ENCODE measurements around the gene MEGF11. TPM values are rescaled to one million over a fixed set of nuclear protein-coding genes. Genes with fewer than 3 reads are reported as not detected.

The MEGF11 gene
- total RNA-seq, 1 experiment from 2014 or later = 1.2 TPM

DNA sequence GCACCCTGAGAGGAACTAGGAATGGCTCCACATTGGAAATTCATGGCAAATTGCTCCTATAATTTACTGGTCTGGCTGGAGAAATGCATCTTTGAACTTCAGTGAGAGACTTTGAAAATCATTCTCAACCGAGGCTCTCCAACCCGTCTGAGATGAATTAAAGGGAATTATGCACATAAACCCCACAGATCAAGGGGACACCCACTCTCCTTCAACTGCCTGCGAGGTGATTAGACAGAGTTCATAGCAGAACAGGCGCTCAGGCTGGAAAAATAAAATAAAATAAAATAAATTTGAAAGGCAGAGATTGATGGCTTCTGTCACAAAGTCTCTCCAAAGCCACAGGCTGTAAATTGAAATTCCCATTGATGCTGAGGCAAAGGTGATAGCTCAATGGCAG lies 37.7 kb downstream of the MEGF11 start:
- H4K8ac ChIP-seq (replicated peaks; ENCODE audit: insufficient read length, low read depth, low read length) = no peak overlapping the region
- H2BK20ac ChIP-seq (ENCODE audit: low read depth, low read length, poor library complexity, severe bottlenecking) = no peak overlapping the region
- H2BK12ac ChIP-seq (ENCODE audit: insufficient read length, low read depth, low read length) = no peak overlapping the region
- H3K79me2 ChIP-seq (ENCODE audit: insufficient read depth, low read length) = no peaks in the 10 kb centered on the region
- no CpG with 5 or more reads among the region's 4 CpGs for WGBS (ENCODE audit: extremely low coverage, insufficient read length, low lambda C conversion rate)
- no peak overlapping the region for H3K14ac ChIP-seq (ENCODE audit: insufficient read depth, low read length)
- H4K20me1 ChIP-seq (ENCODE audit: control insufficient read depth, insufficient read depth, insufficient read length) = no peaks in the 10 kb centered on the region
- Mint-ChIP-seq H3K27me3 (ENCODE audit: low read depth) (peaks cover 2% of the 10 kb centered on the region; the same call in 1 of the 2 replicates), H3K9me3 (no peaks in the 10 kb centered on the region), H3K4me1 (peaks cover 7 to 23% of the 10 kb centered on the region in 2 experiments; a peak in 3 of 4 replicates), H3K27ac (no peak overlapping the region), H3K36me3 (ENCODE audit: insufficient read depth in 1 of 3, low read depth in 3 of 3) (no peaks in the 10 kb centered on the region), H3K4me3 (no peak overlapping the region)
- H3K27ac ChIP-seq (ENCODE audit: insufficient read length, low read depth, low read length) = no peak overlapping the region
- no peak overlapping the region for H3K9ac ChIP-seq (ENCODE audit: extremely low read depth, insufficient read length, low read length)
- TF ChIP-seq, protein P1, sequence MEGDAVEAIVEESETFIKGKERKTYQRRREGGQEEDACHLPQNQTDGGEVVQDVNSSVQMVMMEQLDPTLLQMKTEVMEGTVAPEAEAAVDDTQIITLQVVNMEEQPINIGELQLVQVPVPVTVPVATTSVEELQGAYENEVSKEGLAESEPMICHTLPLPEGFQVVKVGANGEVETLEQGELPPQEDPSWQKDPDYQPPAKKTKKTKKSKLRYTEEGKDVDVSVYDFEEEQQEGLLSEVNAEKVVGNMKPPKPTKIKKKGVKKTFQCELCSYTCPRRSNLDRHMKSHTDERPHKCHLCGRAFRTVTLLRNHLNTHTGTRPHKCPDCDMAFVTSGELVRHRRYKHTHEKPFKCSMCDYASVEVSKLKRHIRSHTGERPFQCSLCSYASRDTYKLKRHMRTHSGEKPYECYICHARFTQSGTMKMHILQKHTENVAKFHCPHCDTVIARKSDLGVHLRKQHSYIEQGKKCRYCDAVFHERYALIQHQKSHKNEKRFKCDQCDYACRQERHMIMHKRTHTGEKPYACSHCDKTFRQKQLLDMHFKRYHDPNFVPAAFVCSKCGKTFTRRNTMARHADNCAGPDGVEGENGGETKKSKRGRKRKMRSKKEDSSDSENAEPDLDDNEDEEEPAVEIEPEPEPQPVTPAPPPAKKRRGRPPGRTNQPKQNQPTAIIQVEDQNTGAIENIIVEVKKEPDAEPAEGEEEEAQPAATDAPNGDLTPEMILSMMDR (conservative IDR thresholded peaks at IDR 0.05) = no peak
- H2BK15ac ChIP-seq (ENCODE audit: low read depth, low read length) = no peak overlapping the region; the same call in 1 of the 2 replicates
- no peak overlapping the region for H2BK5ac ChIP-seq (ENCODE audit: insufficient read length, low read length)
- H3K4me1 ChIP-seq (ENCODE audit: insufficient read depth, low read length) = 0 out of 2 replicates have a peak, but pooled peaks cover 2% of the 10 kb centered on the region
- H2BK120ac ChIP-seq (ENCODE audit: low read depth, low read length, poor library complexity, severe bottlenecking) = no peak overlapping the region
- H3T11ph ChIP-seq (ENCODE audit: low read length) = no peak overlapping the region
- no peak overlapping the region for H4K91ac ChIP-seq (ENCODE audit: insufficient read length, low read depth, low read length)
- H3K9me3 ChIP-seq (ENCODE audit: control insufficient read depth, low read depth, low read length) = no peaks in the 10 kb centered on the region
- no peaks in the 10 kb centered on the region for H3K23me2 ChIP-seq (ENCODE audit: insufficient read length, low read depth, low read length, poor library complexity, severe bottlenecking)
- no peak overlapping the region for H3K4me2 ChIP-seq (ENCODE audit: insufficient read depth, insufficient read length, low read length)
- H3K4ac ChIP-seq (ENCODE audit: low read depth, low read length) = no peak overlapping the region
- H3K18ac ChIP-seq (ENCODE audit: insufficient read length, low read depth, low read length) = no peak overlapping the region
- no peak for DNase-seq
- no peaks in the 10 kb centered on the region for H3K79me1 ChIP-seq (ENCODE audit: insufficient read depth, low read depth, low read length, poor library complexity, severe bottlenecking)
- no peak overlapping the region for H3K23ac ChIP-seq (ENCODE audit: insufficient read length, low read depth, low read length)
- H2AK5ac ChIP-seq (ENCODE audit: insufficient read length, low read length) = no peak overlapping the region
- H3K56ac ChIP-seq (ENCODE audit: insufficient read length, low read depth, low read length) = no peak overlapping the region
- no peak overlapping the region for H2AFZ ChIP-seq (ENCODE audit: low read length)
- H4K5ac ChIP-seq (ENCODE audit: insufficient read length, low read depth, low read length) = no peak overlapping the region
- no peaks in the 10 kb centered on the region for H3K27me3 ChIP-seq (ENCODE audit: insufficient read depth, low read length)
